Spinal cord (tissue), 10 donors: ENCODE measurements around the gene KRTAP10-3. TPM values are rescaled to one million over a fixed set of nuclear protein-coding genes. Genes with fewer than 3 reads are reported as not detected.

ENCODE experiments used
- DNase-seq, 6 donors: peaks; one replicate each; pipeline versions ENCODE4 v3.0.0 to v3.0.0-alpha.2; 2013 to 2015; ENCODE audit warnings: low spot score in 6 of 6, low read depth in 4 of 6
- H3K27ac ChIP-seq: one replicate; pipeline ENCODE4 v1.5.1; 2013; ENCODE audit warnings: low read depth, low read length, control low read depth
- H3K27me3 ChIP-seq: one replicate; pipeline ENCODE4 v1.6.1; 2013; ENCODE audit warnings: low read length; ENCODE audit not compliant: control insufficient read depth, insufficient read depth
- H3K36me3 ChIP-seq: one replicate; pipeline ENCODE4 v1.6.1; 2013; ENCODE audit warnings: low read length; ENCODE audit not compliant: control insufficient read depth, insufficient read depth
- H3K4me1 ChIP-seq: one replicate; pipeline ENCODE4 v1.6.1; 2013; ENCODE audit warnings: low read length; ENCODE audit not compliant: control insufficient read depth, insufficient read depth
- H3K4me3 ChIP-seq: one replicate; pipeline ENCODE4 v1.5.1; 2013; ENCODE audit warnings: low read depth, low read length, control low read depth
- H3K9me3 ChIP-seq: one replicate; pipeline ENCODE4 v1.6.1; 2013; ENCODE audit warnings: low read length; ENCODE audit not compliant: control insufficient read depth, insufficient read depth
- WGBS: methylation state at CpG from one replicate; pipeline ENCODE4 v1.1.5; 2013; ENCODE audit warnings: missing lambda C conversion rate; ENCODE audit not compliant: insufficient coverage; 5-methylcytosine and 5-hydroxymethylcytosine counted together
- polyA plus RNA-seq, 2 donors: library from polyadenylated mRNA; unstranded; fragments of 120-200 nt; gene quantifications; one replicate each; pipeline ENCODE4 v1.2.1, GENCODE V29; 2013; ENCODE audit not compliant: insufficient read length in 2 of 2
- total RNA-seq, 2 donors: library from RNA; depleted of rRNA in 1 of 2; stranded (reverse); fragments of 120-200 nt in 1 of 2; fragments of >200 nt in 1 of 2; gene quantifications; one replicate each; pipeline versions ENCODE4 v1.2.3 to v1.2.4, GENCODE V29; 2013 to 2014
- donor health status: healthy.

KRTAP10-3 gene
- total and polyA plus RNA-seq, 4 donors: not detected

- DNase-seq: no peak
- peaks cover 4% of the 10 kb centered on the region for H3K4me1 ChIP-seq
- no peak overlapping the region for H3K4me3 ChIP-seq
- no peak overlapping the region for H3K27ac ChIP-seq
- WGBS: 91% methylated on average over 14 of the region's 15 CpGs
- H3K9me3 ChIP-seq: peaks cover 4% of the 10 kb centered on the region
- H3K27me3 ChIP-seq: no peaks in the 10 kb centered on the region
- H3K36me3 ChIP-seq: no peaks in the 10 kb centered on the region
These were observed 14.5 kb upstream of the KRTAP10-3 start for GRCh38 chr21:44572959-44573583.

- no peak for DNase-seq
- 93% methylated on average over 40 of the region's 40 CpGs for WGBS
- H3K27me3 ChIP-seq: no peaks in the 10 kb centered on the region
- H3K9me3 ChIP-seq: peaks cover 2% of the 10 kb centered on the region
- H3K4me1 ChIP-seq: peaks cover 4% of the 10 kb centered on the region
- H3K27ac ChIP-seq: no peak overlapping the region
- no peak overlapping the region for H3K4me3 ChIP-seq
- H3K36me3 ChIP-seq: no peaks in the 10 kb centered on the region
These were observed 13.5 kb upstream of the KRTAP10-3 start for GRCh38 chr21:44571844-44572782.

- 100% methylated on average over 2 of the region's 4 CpGs for WGBS
- H3K4me1 ChIP-seq: peaks cover 4% of the 10 kb centered on the region
These were observed 12.7 kb upstream of the KRTAP10-3 start for GRCh38 chr21:44571296-44571695.

GRCh38 chr21:44569861-44570517, 11.4 kb upstream of the KRTAP10-3 start:
- Histone ChIP-seq H3K27ac (no peak overlapping the region), H3K4me3 (no peak overlapping the region), H3K27me3 (no peaks in the 10 kb centered on the region), H3K9me3 (no peaks in the 10 kb centered on the region), H3K4me1 (peaks cover 3% of the 10 kb centered on the region), H3K36me3 (no peaks in the 10 kb centered on the region)
- WGBS: 81% methylated on average over 12 of the region's 12 CpGs
- no peak for DNase-seq

More at GRCh38 chr21:44571296-44571695, 12.7 kb upstream of the KRTAP10-3 start:
- no peak for DNase-seq
- Histone ChIP-seq H3K27ac (no peak overlapping the region), H3K9me3 (no peaks in the 10 kb centered on the region), H3K36me3 (no peaks in the 10 kb centered on the region), H3K4me3 (no peak overlapping the region), H3K27me3 (no peaks in the 10 kb centered on the region)

- no peak for DNase-seq
- 82% methylated on average over 25 of the region's 27 CpGs for WGBS
- no peak overlapping the region for H3K4me3 ChIP-seq
These were observed 10.3 kb upstream of the KRTAP10-3 start for GRCh38 chr21:44568667-44569556.

GRCh38 chr21:44568261-44568660, 9.7 kb upstream of the KRTAP10-3 start:
- Histone ChIP-seq H3K4me3 (no peak overlapping the region), H3K4me1 (no peaks in the 10 kb centered on the region), H3K9me3 (no peaks in the 10 kb centered on the region), H3K36me3 (no peaks in the 10 kb centered on the region), H3K27ac (no peak overlapping the region), H3K27me3 (no peaks in the 10 kb centered on the region)
- WGBS: 80% methylated on average over 12 of the region's 12 CpGs
- no peak for DNase-seq

More at GRCh38 chr21:44568667-44569556, 10.3 kb upstream of the KRTAP10-3 start:
- Histone ChIP-seq H3K27me3 (no peaks in the 10 kb centered on the region), H3K4me1 (no peaks in the 10 kb centered on the region), H3K27ac (no peak overlapping the region), H3K9me3 (no peaks in the 10 kb centered on the region), H3K36me3 (no peaks in the 10 kb centered on the region)

GRCh38 chr21:44567481-44568171, 9.0 kb upstream of the KRTAP10-3 start:
- 93% methylated on average over 17 of the region's 18 CpGs for WGBS
- H3K4me3 ChIP-seq: no peak overlapping the region
- no peak for DNase-seq

GRCh38 chr21:44566403-44566802, 7.8 kb upstream of the KRTAP10-3 start:
- no peaks in the 10 kb centered on the region for H3K36me3 ChIP-seq
- H3K9me3 ChIP-seq: peaks cover 3% of the 10 kb centered on the region
- H3K27ac ChIP-seq: no peak overlapping the region
- no peaks in the 10 kb centered on the region for H3K4me1 ChIP-seq
- no peak overlapping the region for H3K4me3 ChIP-seq
- H3K27me3 ChIP-seq: no peaks in the 10 kb centered on the region
- no peak for DNase-seq
- WGBS: no CpG with 5 or more reads among the region's 1 CpG

More at GRCh38 chr21:44567481-44568171, 9.0 kb upstream of the KRTAP10-3 start:
- H3K4me1 ChIP-seq: no peaks in the 10 kb centered on the region
- peaks cover under 1% of the 10 kb centered on the region for H3K9me3 ChIP-seq
- H3K27ac ChIP-seq: no peak overlapping the region
- H3K27me3 ChIP-seq: no peaks in the 10 kb centered on the region
- H3K36me3 ChIP-seq: no peaks in the 10 kb centered on the region
